Testis (tissue), 3 donors: Measurements from ENCODE around the gene EVC2. TPM values are rescaled to one million over a fixed set of nuclear protein-coding genes. Genes with fewer than 3 reads are reported as not detected.

Experiments used
- DNase-seq: peaks from one replicate; pipeline ENCODE4 v3.0.0-alpha.2; 2019
- H3K27ac ChIP-seq, 2 donors: fragments of 200-600 bp; sonication (generic); one replicate each; pipeline ENCODE4 v1.5.1; 2019
- H3K27me3 ChIP-seq: fragments of 200-600 bp; sonication (generic); one replicate; pipeline ENCODE4 v1.5.1; 2019
- H3K36me3 ChIP-seq: fragments of 200-600 bp; sonication (generic); one replicate; pipeline ENCODE4 v1.5.1; 2017; ENCODE audit warnings: low read depth; ENCODE audit errors: missing control alignments
- H3K4me1 ChIP-seq: fragments of 200-600 bp; sonication (generic); one replicate; pipeline ENCODE4 v1.5.1; 2019
- H3K4me3 ChIP-seq, 2 donors: fragments of 200-600 bp; sonication (generic); one replicate each; pipeline ENCODE4 v1.5.1; 2017 to 2019
- H3K9me3 ChIP-seq: fragments of 200-600 bp; sonication (generic); one replicate; pipeline ENCODE4 v1.5.1; 2017
- POLR2A ChIP-seq: fragments of 450-650 bp; IDR thresholded peaks from one replicate; pipeline ENCODE4 v1.6.1; 2017; ENCODE audit warnings: antibody characterized with exemption, mild to moderate bottlenecking, moderate library complexity
- WGBS, 2 donors: methylation state at CpG; one replicate each; pipeline ENCODE4 v1.1.5; 2018; 5-methylcytosine and 5-hydroxymethylcytosine counted together
- intact Hi-C: fragments of 100-400 bp; cut with DNase I; formaldehyde crosslinking; loops from one replicate; pipeline ENCODE4 v1.15.1; 2023; ENCODE audit warnings: low total_unique reads
- polyA plus RNA-seq: library from polyadenylated mRNA; stranded (reverse); fragments of 350-450 nt; fragmentation: Illumina TruSeq; extraction: RNeasy Lipid Tissue Mini Kit (QIAGEN cat#74804); gene quantifications from one replicate; pipeline ENCODE4 v1.2.3, GENCODE V29; 2014; ENCODE audit warnings: low read depth, low replicate concordance; ENCODE audit not compliant: insufficient read depth
- total RNA-seq, 2 donors: library from RNA; depleted of rRNA; stranded (reverse); fragments of >200 nt; gene quantifications; one replicate each; pipeline ENCODE4 v1.2.3, GENCODE V29; 2016
- TF ChIP-seq, protein P1 (sequence below), 3 experiments: fragments of 450-650 bp in 2 of 3; fragments of 200-600 bp in 1 of 3; sonication (generic) in 1 of 3; IDR thresholded peaks; one replicate each; pipeline ENCODE4 v1.5.1; 2016 to 2019; ENCODE audit warnings: antibody characterized with exemption in 3 of 3, mild to moderate bottlenecking in 2 of 3, moderate library complexity in 1 of 3

EVC2 gene
- total and polyA plus RNA-seq, 3 donors from 2014 or later, result 2.9 to 10.2 (median 10.0) TPM

DNA sequence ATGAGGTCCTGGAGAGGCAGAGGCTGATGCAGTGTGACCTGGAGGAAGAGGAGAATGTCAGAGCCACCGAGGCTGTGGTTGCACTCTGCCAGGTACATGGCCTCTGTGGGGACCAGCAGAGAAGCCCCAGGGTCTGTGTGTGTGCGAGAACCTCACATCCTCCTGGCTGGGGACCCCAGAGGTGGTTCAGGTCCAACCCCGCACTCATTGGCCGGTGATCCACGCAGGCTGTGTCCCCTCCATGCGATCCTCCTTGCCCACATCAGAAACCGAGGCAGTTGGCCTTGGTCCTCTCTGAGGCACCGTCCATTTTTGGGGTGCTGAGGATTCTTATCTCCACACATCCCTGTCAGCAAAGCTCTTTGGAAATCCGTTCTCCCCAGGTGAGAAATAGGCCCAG lies 47.9 kb upstream of the EVC2 start:
- intact Hi-C loops, result no loop called here
- Histone ChIP-seq H3K27ac (no peak overlapping the region), H3K27me3 (no peaks in the 10 kb centered on the region), H3K4me3 (no peak overlapping the region), H3K36me3 (no peaks in the 10 kb centered on the region), H3K9me3 (no peaks in the 10 kb centered on the region), H3K4me1 (no peaks in the 10 kb centered on the region)
- no peak for DNase-seq
- no peak for TF ChIP-seq POLR2A
- TF ChIP-seq, protein P1, sequence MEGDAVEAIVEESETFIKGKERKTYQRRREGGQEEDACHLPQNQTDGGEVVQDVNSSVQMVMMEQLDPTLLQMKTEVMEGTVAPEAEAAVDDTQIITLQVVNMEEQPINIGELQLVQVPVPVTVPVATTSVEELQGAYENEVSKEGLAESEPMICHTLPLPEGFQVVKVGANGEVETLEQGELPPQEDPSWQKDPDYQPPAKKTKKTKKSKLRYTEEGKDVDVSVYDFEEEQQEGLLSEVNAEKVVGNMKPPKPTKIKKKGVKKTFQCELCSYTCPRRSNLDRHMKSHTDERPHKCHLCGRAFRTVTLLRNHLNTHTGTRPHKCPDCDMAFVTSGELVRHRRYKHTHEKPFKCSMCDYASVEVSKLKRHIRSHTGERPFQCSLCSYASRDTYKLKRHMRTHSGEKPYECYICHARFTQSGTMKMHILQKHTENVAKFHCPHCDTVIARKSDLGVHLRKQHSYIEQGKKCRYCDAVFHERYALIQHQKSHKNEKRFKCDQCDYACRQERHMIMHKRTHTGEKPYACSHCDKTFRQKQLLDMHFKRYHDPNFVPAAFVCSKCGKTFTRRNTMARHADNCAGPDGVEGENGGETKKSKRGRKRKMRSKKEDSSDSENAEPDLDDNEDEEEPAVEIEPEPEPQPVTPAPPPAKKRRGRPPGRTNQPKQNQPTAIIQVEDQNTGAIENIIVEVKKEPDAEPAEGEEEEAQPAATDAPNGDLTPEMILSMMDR (IDR thresholded peaks at IDR 0.05), result no peak
- WGBS, 2 donors, result 96 to 97% methylated on average over 9 of the region's 9 CpGs

DNA sequence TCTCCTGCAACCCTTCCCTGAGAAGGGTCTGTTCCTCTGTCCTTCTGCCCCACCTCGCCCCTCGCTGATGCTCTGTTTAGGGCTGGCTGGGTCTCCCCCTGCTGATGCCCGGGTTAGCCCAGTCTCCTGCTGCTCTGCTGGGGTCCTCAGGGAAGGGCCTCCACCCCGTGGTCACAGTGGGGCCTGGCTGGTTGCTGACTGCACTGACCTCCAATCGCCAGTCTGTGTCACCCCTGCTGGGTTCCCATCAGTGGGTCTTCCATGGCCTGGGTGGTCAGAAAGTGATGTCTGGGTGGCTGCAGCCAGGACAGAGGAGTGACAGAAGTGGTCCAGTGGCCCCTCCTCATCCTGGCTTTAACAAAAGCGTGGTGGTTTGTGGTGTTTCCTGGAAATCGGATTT lies 47.3 kb upstream of the EVC2 start:
- intact Hi-C loops, result no loop called here
- no peak for TF ChIP-seq POLR2A
- Histone ChIP-seq H3K27me3 (no peaks in the 10 kb centered on the region), H3K9me3 (no peaks in the 10 kb centered on the region), H3K4me3 (no peak overlapping the region), H3K36me3 (no peaks in the 10 kb centered on the region), H3K27ac (no peak overlapping the region), H3K4me1 (no peaks in the 10 kb centered on the region)
- WGBS, 2 donors, result 87% methylated on average over 7 of the region's 7 CpGs
- no peak for DNase-seq

DNA sequence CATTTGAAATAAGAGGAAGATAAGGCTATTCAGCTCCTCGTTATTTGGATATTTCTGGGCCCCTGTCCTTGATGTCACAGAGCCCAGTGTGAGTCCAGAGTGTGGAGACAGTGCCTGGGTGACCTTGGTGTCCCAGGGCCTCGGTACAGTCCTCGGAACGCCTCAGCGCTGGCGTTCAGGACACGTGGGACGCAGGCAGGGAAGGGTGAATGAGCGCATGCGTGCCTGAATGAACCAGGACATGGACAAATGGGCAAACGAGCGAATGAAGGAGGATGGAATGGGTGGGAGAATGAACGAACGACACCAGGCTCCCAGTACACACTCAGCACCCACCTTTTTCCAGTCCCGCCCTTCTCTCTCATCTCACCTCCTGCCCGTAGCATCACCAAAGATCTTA lies 46.8 kb upstream of the EVC2 start:
- Histone ChIP-seq H3K27me3 (no peaks in the 10 kb centered on the region), H3K36me3 (no peaks in the 10 kb centered on the region), H3K4me3 (no peak overlapping the region), H3K4me1 (no peaks in the 10 kb centered on the region), H3K9me3 (no peaks in the 10 kb centered on the region), H3K27ac (no peak overlapping the region)
- intact Hi-C loops, result no loop called here
- WGBS, 2 donors, result 82 to 91% methylated on average over 16 of the region's 16 CpGs
- no peak for DNase-seq
- TF ChIP-seq, protein P1 (IDR thresholded peaks at IDR 0.05), result no peak
- no peak for TF ChIP-seq POLR2A

DNA sequence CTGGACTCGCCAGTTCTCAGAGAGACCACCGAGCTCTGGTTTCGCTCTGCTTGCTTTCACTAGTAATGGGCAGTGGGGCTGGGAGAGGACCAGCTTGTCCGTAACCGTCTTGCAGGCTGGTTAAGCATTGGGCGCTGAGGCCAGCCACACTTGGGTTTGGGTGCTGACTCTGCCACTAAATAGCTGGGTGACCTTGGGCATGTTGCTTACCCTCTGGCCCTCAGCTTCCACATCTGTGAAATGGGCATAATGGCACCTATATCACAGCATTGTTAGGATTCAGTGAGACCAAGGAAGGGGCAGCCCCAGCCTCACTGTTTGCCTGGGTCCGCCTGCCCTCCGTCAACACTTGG lies 46.1 kb upstream of the EVC2 start:
- Histone ChIP-seq H3K27me3 (no peaks in the 10 kb centered on the region), H3K27ac (no peak overlapping the region), H3K9me3 (no peaks in the 10 kb centered on the region), H3K4me3 (no peak overlapping the region), H3K36me3 (no peaks in the 10 kb centered on the region), H3K4me1 (no peaks in the 10 kb centered on the region)
- intact Hi-C loops, result no loop called here
- TF ChIP-seq, protein P1 (IDR thresholded peaks at IDR 0.05), result no peak
- TF ChIP-seq POLR2A, result no peak
- no peak for DNase-seq
- 88 to 91% methylated on average over 6 to 8 of the region's 8 CpGs for WGBS, 2 donors

DNA sequence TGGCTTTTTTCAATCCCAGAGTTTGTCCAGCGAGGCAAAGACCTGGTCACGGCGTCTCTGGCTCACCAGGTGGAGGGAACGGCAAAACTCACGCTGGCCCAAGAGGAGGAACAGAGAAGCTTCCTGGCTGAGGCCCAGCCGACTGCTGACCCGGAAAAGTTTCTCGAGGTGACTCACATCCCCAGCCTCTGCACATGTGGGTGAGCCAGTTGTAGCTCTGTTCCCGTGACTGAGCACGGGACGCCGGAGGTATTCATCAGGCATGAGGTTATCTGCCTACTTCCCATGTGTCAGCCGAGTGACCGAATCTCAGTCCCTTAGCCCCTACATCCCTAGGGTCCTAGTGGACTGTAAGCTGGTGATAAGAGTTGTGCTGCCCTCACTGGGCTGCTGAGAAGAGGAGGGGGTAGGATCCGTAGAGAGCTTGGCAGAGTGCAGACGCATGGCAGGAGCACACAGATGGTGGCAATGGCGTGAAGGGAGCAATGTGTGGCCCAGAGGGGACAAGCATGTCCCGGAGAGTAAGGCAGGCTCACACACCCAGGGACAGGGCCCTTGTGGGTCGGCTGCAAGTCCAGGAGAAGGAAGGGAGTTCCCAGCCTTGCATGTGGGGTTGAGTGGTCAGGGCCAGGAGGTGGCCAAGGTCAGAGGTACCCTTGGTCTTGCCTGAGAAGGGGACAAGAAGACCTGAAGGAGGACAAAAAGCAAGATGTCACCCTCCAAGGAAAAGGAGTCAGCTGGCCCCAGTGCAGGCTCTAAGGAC lies 45.6 kb upstream of the EVC2 start:
- Histone ChIP-seq H3K4me3 (no peak overlapping the region), H3K4me1 (no peaks in the 10 kb centered on the region), H3K9me3 (no peaks in the 10 kb centered on the region), H3K27me3 (no peaks in the 10 kb centered on the region), H3K36me3 (no peaks in the 10 kb centered on the region), H3K27ac (no peak overlapping the region)
- TF ChIP-seq, protein P1 (IDR thresholded peaks at IDR 0.05), result no peak
- TF ChIP-seq POLR2A, result no peak
- no peak for DNase-seq
- intact Hi-C loops, result no loop called here
- WGBS, 2 donors, result 90 to 91% methylated on average over 13 to 19 of the region's 19 CpGs
